GM12875 (cell line): Measurements from ENCODE around the gene NAV2.

Experiments used
- H3K4me3 ChIP-seq: one replicate; pipeline ENCODE4 v1.5.1; 2011; ENCODE audit warnings: low read depth, low read length, control low read depth
- TF ChIP-seq, protein P1 (sequence below): IDR thresholded peaks from 2 replicates; pipeline ENCODE4 v1.5.1; 2011; ENCODE audit warnings: low read depth, mild to moderate bottlenecking, control low read depth, inconsistent platforms, low read length, moderate library complexity, borderline replicate concordance; ENCODE audit not compliant: insufficient read depth

NAV2 gene

DNA sequence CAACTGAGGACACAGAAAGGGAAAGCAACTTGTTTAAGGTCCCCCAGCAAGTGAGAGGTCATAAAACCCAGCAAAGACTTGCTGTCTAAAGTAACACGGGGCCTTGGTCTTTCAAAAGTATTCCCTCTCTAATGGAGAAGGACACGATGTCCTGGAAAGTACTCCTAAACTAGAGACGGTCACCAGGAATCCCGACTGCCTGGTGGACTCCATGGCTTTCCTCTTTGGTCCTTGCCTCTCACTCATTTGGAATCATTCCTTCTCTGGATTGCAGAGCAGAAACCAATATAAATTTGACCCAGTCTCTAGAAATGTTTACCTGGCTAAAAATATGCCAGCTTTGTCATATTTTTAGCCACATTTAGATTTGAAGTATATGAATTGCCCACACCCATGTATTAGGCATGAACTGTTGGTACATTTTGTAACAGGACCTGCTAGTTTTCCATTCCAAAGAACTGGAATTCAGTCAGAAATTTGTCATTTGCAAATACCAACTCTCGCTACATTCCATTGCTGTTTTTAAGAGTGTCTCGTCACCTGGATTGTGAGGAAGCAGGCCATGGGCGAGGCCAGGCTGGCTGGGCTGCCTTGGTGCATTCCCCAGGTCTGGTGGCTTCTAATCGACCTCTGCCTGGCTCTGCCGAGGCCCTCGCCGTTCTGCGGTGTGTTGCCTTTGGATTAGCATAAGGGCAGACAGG is 12.9 kb downstream of the NAV2 start:
- TF ChIP-seq, protein P1, sequence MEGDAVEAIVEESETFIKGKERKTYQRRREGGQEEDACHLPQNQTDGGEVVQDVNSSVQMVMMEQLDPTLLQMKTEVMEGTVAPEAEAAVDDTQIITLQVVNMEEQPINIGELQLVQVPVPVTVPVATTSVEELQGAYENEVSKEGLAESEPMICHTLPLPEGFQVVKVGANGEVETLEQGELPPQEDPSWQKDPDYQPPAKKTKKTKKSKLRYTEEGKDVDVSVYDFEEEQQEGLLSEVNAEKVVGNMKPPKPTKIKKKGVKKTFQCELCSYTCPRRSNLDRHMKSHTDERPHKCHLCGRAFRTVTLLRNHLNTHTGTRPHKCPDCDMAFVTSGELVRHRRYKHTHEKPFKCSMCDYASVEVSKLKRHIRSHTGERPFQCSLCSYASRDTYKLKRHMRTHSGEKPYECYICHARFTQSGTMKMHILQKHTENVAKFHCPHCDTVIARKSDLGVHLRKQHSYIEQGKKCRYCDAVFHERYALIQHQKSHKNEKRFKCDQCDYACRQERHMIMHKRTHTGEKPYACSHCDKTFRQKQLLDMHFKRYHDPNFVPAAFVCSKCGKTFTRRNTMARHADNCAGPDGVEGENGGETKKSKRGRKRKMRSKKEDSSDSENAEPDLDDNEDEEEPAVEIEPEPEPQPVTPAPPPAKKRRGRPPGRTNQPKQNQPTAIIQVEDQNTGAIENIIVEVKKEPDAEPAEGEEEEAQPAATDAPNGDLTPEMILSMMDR: no peak

DNA sequence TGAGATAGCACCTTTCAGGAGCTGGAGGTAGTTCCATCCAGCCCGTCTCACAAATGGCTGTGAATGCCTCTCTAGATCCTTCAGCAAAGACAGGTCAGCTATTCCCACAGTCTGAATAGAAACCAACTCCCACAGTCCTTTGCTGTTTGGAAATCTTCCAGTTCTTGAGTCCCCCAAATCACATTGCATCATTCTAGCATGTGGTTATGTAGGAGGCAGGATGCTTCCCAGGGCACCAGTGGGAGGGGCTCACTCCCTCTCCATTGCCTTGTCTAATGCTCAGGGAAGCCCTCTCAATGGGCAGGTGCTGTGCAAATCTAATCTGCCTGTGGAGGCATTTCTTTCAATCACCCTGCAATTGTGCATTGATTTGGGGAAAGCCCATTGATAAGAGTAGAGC is 14.6 kb downstream of the NAV2 start:
- no peak overlapping the region for H3K4me3 ChIP-seq

More for the DNA sequence above, 12.9 kb downstream of the NAV2 start:
- H3K4me3 ChIP-seq: no peak overlapping the region

DNA sequence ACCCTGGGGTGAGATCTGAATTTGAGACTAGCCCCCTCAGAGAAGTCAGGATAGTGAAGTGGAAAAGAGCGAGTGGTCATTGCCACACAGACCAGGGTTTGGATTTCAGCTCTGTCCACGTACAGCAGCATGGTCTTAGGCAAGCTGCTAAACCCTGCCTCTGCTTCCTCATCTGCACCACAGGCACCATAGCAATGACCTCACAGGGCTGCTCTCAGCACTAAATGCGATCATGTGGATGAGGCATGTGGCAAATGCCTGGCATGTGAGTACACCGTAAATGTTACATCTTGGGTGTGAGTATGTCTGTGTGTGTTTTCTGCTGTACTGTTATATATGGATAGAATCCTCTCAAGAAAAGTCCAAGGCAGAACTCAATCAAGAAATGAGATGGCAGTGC is 15.8 kb downstream of the NAV2 start:
- TF ChIP-seq, protein P1: no peak
- no peak overlapping the region for H3K4me3 ChIP-seq

More for the DNA sequence above, 14.6 kb downstream of the NAV2 start:
- TF ChIP-seq, protein P1: no peak

DNA sequence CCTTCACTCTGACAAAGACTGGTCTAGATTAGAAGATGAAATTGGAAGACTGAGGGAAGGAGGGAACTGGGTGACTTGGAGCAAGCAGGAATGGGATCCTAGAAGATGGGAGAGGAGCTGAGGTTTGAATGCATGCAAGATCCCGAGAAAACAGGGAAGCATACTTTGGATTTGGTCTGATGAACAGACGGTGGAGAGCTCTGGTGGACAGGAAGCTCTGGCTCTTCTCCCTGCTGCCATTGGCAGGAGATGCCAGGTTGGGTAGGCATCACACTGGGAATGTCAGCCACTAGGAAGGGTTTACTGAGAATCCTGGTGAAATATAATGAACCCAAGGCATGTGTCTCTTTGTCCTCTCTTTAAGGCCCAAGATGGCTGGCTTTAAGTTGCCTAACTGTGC is 16.5 kb downstream of the NAV2 start:
- TF ChIP-seq, protein P1: no peak
- no peak overlapping the region for H3K4me3 ChIP-seq

DNA sequence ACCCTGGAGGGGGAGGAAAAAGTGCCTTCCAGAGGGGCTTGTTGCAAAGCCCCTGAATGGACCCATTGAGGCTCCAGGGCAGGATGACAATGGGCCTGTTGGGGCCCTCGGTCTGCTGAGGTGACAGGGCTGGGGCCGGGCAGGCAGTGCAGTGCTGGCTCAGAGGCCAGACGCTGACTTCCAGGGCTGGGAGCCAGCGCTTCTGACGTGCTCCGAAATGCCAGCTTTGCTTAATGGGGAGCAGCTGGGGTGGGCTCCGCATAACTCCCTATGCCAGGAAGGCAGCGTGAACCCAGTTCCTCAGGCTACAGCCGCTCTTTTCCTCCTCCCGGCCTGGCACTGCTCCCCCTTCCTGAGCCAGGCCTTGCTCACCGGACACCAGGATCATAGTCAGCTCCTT is 17.7 kb downstream of the NAV2 start:
- TF ChIP-seq, protein P1: no peak

DNA sequence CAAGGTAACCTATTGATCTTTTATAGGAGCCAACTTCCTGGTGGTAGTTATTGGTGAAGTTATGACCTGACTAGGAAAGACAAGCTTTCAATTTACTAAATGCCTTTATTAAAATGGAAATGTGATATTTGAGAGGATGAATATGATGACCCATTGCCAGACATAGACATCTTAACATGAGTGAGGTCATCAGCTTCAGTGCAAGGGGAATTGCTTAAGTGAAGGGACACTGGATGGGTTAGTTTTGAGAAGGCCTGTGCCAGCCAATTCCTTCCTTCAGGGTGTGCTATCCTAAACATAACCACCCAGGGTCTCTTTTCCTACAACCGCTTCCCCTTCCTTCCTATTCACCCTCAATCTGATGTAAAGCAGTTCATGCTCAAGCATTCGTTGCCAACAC is 21.5 kb downstream of the NAV2 start:
- H3K4me3 ChIP-seq: no peak overlapping the region
- TF ChIP-seq, protein P1: no peak

More for the DNA sequence above, 17.7 kb downstream of the NAV2 start:
- no peak overlapping the region for H3K4me3 ChIP-seq
